ENCODE data around the gene PRKAG2. TPM values are rescaled to one million over a fixed set of nuclear protein-coding genes. Genes with fewer than 3 reads are reported as not detected.

Gene PRKAG2
- total and polyA plus RNA-seq, 2 of the 13 experiments (the other 11 are each of a cell fraction or from before 2014, with no cell fraction given): 0.90 to 1.3 TPM

GRCh38 chr7:151852486-151853396, 24.2 kb downstream of the PRKAG2 start:
- Histone ChIP-seq H3K4me1 (ENCODE audit: insufficient read depth, low read length) (no peaks in the 10 kb centered on the region), H3K36me3 (replicated peaks in 1 of 2; ENCODE audit: control insufficient read depth in 1 of 2, insufficient read depth in 2 of 2, low read length in 2 of 2) (no peaks in the 10 kb centered on the region), H3K9ac (ENCODE audit: insufficient read depth, low read depth, low read length) (no peak overlapping the region), H3K9me3 (ENCODE audit: low read length) (no peaks in the 10 kb centered on the region), H4K20me1 (ENCODE audit: insufficient read depth, low read length) (no peaks in the 10 kb centered on the region), H3K27ac (ENCODE audit: extremely low read length, insufficient read depth, low read length) (no peak overlapping the region), H3K27me3 (ENCODE audit: control insufficient read depth in 1 of 2, insufficient read depth in 2 of 2, low read length in 2 of 2) (peaks cover 2 to 12% of the 10 kb centered on the region in 2 experiments; a peak in 4 of 5 replicates), H3K4me2 (ENCODE audit: low read depth, low read length) (no peak overlapping the region), H2AFZ (ENCODE audit: low read length) (no peak overlapping the region), H3K79me2 (ENCODE audit: insufficient read depth, low read length) (no peaks in the 10 kb centered on the region), H3K4me3 (replicated peaks in 1 of 3; ENCODE audit: insufficient read depth in 1 of 3, low read depth in 2 of 3, low read length in 3 of 3) (no peak overlapping the region)
- no peak for DNase-seq (ENCODE audit: low spot score)
- POLR2A ChIA-PET: no interaction called here
- intact Hi-C loops (cut with micrococcal nuclease; ENCODE audit: unreplicated experiment): no loop called here
- BruUV-seq (replicated peaks): no TSS peak
- 49% methylated on average over 11 of the region's 19 CpGs for WGBS (ENCODE audit: low lambda C conversion rate)
- CTCF ChIA-PET (ENCODE audit: low intra/inter-chr PET ratio, low total read pairs): no interaction called here
- FAIRE-seq: no peak
- in situ Hi-C loops (cut with HindIII; ENCODE audit: extremely low pct_ligation_motif_present, low pct_unique_long_range_greater_than_20kb): no loop called here
- no peak for ATAC-seq
- no peak for TF ChIP-seq ZNF7 (CRISPR knock-in tag; IDR thresholded peaks at IDR 0.05)
- no peak for TF ChIP-seq NPAS2 (CRISPR knock-in tag; IDR thresholded peaks at IDR 0.05; ENCODE audit: borderline replicate concordance)
- no peak for TF ChIP-seq HNRNPH1 (optimal IDR thresholded peaks at IDR 0.05; ENCODE audit: low read depth, low read length)
- no peak for TF ChIP-seq TBX2 (CRISPR knock-in tag; IDR thresholded peaks at IDR 0.05; ENCODE audit: borderline replicate concordance)
- TF ChIP-seq MXI1 (IDR thresholded peaks at IDR 0.05; ENCODE audit: borderline replicate concordance, low read depth, low read length): no peak
- TF ChIP-seq NFYB (CRISPR knock-in tag; IDR thresholded peaks at IDR 0.05): no peak
- TF ChIP-seq ZBTB38 (CRISPR knock-in tag; IDR thresholded peaks at IDR 0.05): no peak
- TF ChIP-seq KDM3A (CRISPR knock-in tag; IDR thresholded peaks at IDR 0.05; ENCODE audit: low read depth): no peak
- TF ChIP-seq SALL1 (CRISPR knock-in tag; IDR thresholded peaks at IDR 0.05): no peak
- TF ChIP-seq ZFP91 (CRISPR knock-in tag; IDR thresholded peaks at IDR 0.05; ENCODE audit: borderline replicate concordance): no peak
- TF ChIP-seq FOXK2 (IDR thresholded peaks at IDR 0.05): no peak
- TF ChIP-seq ZSCAN5A (CRISPR knock-in tag; IDR thresholded peaks at IDR 0.05; ENCODE audit: borderline replicate concordance): no peak
- TF ChIP-seq POLR2AphosphoS5 (IDR thresholded peaks at IDR 0.05; ENCODE audit: low read depth, low read length): no peak
- no peak for TF ChIP-seq ZFP36 (IDR thresholded peaks at IDR 0.05; ENCODE audit: borderline replicate concordance, low read depth, low read length, partially characterized antibody)
